Mucosa of gallbladder (tissue), 1 donor: ENCODE measurements around the gene PLPPR3. TPM values are rescaled to one million over a fixed set of nuclear protein-coding genes. Genes with fewer than 3 reads are reported as not detected.

Experiments
- DNase-seq: peaks from one replicate; pipeline ENCODE4 v3.0.0-alpha.2; 2020; ENCODE audit warnings: low spot score
- total RNA-seq: library from RNA; stranded (reverse); gene quantifications from one replicate; pipeline ENCODE4 v1.2.1, GENCODE V29; 2021
- donor health status: DM: no; HTN: no; CAD: no.

PLPPR3 gene, protein sequence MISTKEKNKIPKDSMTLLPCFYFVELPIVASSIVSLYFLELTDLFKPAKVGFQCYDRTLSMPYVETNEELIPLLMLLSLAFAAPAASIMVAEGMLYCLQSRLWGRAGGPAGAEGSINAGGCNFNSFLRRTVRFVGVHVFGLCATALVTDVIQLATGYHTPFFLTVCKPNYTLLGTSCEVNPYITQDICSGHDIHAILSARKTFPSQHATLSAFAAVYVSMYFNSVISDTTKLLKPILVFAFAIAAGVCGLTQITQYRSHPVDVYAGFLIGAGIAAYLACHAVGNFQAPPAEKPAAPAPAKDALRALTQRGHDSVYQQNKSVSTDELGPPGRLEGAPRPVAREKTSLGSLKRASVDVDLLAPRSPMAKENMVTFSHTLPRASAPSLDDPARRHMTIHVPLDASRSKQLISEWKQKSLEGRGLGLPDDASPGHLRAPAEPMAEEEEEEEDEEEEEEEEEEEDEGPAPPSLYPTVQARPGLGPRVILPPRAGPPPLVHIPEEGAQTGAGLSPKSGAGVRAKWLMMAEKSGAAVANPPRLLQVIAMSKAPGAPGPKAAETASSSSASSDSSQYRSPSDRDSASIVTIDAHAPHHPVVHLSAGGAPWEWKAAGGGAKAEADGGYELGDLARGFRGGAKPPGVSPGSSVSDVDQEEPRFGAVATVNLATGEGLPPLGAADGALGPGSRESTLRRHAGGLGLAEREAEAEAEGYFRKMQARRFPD
- total RNA-seq, result 0.20 TPM

DNA sequence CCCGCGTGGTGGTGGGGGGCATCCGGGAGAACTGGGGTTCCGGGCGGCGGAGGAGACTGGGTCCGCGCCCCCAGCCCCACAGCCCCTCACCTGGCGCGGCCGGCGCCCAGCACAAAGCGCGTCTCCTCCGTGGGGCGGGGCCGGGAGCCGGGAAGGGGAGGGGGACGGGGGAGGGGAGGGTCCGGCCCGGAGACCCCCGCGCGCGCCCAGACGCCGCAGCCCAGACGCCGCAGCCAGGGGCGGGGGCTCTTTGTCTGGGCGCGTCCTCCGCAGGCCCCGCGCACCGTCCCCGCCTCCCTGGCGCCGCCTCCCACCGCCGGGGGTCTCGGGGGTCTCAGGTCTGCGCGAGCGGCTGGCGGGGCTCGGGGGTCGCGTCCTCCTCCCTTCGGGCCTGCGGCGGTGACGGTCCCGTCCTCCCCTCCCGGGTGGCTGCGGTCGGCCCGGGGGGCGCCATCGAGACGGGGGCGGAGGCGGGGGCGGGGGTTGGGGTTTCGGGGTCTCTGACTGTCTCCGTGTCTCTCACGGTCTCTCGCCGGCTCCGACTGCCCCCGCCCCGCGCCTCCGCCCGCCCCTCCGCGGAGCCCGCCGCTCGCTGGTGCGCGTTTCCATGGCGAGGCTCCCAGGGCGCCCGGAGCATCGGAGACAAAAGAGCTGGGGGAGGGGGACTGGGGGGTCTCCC is at the start of gene PLPPR3:
Gene PLPPR3, minus strand, starts transcription at position 131 of the 679 bp plus-strand sequence. CDS start 396 bp downstream, outside the sequence.
- DNase-seq, result no peak

DNA sequence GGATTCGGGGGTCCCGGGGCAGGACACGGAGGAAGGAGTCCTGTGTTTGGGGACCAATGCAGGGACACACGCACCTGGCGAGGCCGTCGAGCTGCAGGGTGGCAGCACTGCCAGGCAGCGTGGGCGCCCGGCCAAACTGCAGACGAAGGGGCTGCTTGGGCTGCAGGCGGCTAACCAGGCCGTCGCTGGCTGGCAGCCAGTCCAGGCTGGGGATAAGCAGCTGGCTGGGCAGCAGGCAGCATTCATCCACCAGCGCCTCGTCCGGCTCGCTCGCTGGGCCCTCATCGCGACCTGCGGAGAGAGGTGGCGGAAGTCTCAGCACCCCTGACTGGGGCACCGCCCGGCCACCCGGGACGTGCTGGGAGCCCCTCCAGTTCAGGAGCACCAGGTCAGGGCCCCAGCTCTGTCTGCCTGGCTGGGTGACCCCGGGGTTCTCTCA is 49.2 kb upstream of the PLPPR3 start:
- no peak for DNase-seq

DNA sequence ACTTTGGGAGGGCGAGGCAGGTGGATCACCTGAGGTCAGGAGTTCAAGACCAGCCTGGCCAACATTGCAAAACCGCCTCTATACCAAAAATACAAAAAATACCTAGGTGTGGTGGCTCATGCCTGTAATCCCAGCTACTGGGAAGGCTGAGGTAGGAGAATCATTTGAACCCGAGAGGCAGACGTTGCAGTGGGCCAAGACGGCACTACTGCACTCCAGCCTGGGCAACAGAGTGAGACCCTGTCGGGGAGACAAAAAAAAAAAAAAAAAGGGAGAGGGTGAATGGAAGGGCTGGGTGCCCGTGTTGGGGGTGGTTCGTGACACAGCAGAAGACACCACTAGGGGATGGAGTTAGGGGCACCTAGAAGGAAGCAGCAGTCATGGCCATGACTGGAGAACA is 48.6 kb upstream of the PLPPR3 start:
- no peak for DNase-seq

DNA sequence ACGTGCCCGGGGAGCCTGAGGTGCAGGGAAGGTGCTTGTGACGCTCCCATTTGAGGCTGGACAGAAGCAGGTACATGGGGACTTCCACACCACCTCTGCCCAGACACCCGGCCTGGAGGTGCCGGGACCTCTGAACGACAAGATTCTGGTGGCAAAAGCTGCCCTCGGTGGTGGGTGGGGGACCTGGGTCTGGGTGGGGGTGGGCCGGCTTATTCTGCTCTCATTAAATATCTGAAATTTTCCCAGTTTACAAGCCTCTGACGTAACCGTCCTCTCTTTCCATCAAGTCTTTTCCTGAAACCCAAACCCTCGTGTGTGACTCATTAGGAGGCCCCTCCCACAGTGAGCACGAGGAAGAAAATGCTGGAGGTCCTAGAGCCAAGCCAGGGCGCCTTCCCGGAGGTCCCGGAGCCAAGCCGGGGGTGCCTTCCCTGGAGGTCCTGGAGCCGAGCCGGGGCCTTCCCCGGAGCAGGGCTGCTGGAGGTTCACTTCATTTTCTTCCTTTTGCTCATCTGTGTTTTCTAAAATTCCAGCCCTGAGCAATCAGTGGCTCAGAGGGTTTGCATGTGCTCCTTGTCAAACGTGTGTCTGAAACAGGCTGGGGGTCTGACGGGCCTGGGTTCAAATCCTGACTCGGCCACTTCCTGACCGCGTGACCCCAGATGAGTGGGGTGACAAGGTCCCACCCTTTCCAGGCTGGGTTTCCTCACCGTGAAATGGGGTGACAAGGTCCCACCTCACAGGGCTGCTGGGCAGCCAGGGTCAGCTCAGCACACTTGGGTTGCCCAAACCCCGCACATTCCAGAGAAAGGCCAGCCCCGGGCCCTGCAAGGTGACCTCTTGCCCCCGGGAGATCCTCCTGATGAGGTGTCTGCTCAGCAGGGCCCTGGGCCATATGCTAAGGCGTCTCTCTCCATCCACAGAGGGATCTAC is 47.8 kb upstream of the PLPPR3 start:
- peak; percentile 72 for DNase-seq

DNA sequence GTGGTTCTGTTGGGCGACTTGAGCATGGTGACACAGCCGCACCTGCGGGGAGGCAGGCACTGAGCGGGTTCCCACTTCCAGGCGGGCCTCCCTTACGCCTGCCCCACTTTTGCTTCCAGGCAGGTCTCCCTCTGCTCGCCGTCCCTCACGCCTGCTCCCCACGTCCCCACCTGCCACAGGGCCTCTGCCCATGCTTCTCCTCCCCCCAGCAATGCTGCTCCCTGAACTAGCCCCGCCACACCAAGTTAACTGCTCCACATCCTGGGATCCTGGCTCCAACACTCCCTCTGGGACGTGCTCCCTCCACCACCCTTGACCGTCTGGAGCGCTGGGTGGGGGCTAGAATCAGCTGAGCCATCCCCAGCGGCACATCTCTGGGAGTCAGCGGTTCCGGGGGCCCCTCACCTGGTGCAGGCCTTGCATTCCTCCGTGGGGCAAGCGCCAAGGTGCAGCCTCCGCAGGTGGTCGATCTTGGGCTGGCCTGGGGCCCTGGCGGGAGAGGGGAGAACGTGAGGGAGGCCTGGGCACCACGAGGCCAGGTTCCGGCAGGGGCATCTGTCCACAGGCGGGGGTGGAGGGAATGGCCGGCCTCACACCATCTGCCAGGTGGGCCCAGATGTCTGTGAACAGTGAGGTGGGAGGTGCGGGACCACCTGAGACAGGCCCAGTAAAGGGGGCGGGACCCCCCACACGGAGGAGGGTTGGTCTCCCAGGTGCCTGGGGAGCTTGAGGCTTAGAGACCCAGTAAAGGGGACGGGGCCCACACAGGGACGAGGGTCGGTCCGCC is 46.9 kb upstream of the PLPPR3 start:
- DNase-seq, result no peak

DNA sequence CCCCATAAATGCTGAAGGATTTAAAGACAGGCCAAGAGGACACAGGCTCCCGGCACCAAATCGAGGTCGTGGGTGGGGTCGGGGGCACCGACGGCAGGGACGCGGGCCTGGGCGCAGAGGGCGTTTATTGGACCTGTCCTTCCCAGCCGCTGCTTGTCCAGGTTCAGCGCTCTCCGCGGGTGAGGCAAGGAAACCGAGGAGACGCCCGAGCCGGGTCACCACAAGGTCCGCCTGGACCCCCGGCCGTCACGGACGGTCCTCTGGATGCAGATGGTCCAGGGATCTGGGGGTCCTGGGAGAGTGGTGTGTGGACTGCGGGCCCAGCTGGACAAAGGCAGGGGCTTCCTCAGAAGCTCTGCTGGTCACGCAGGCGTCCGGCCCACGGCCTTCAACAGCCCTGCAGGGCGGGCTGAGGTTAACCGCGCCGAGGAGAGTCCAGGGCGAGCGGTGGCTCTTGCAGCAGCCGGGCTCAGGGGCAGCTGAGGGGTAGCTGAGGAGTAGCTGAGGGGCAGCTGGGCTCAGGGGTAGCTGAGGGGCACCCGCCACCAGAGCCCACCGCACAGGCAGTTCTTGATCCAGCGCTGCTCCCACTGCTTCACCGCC is 46.2 kb upstream of the PLPPR3 start:
- no peak for DNase-seq

DNA sequence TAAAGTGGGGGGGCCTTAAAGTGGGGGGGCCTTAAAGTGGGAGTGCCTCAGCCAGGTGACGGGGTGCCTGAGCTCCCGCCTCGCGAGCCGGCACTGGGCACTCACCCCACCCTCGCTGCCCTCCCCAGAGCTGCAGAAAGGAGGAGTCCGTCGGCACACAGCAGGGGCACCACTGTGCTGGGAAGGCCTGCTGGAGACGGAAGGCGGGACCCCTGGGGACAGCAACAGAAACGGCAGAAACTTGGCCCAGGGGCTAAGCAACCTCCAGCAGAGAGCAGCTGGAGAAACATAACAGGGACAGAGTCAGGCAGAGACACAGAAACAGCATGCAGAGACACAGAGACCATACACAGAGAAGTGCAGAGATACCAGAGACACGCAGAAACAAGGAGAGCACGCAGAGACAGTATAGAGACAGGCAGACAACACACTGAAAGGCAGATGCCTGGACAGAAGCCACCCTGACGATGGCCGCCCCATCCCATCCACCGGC is 45.6 kb upstream of the PLPPR3 start:
- DNase-seq, result no peak

DNA sequence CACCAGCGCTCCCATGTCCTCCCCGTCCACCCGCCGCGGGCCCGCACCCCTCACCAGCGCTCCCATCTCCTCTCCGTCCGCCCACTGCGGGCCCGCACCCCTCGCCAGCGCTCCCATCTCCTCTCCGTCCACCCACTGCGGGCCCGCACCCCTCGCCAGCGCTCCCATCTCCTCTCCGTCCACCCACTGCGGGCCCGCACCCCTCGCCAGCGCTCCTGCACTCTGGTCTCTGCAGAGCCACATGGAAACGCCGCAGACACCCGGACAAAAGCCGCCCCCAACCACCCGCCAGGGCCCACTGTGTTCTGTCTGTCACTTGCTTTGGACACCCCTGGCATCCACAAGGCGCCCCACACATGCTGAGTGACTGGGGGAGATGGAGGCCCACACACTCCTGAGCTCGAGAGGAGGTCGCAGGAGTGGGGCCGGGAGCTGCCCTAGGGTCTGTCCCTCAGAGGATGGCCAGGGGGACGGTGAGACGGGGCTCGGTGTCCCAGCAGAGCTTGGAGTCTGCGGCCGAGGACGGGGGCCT is 45.1 kb upstream of the PLPPR3 start:
- no peak for DNase-seq

DNA sequence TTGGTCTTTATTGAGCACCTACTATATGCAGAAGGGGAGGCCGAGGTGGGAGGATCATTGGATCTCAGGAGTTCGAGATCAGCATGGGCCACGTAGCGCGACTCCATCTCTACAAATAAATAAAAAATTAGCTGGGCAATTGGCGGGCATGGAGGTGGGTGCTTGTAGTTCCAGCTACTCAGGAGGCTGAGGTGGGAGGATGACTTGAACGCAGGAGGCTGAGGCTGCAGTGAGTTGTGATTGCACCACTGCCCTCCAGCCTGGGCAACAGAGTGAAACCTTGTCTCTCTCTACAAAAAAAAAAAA is 41.5 kb upstream of the PLPPR3 start:
- DNase-seq, result no peak

DNA sequence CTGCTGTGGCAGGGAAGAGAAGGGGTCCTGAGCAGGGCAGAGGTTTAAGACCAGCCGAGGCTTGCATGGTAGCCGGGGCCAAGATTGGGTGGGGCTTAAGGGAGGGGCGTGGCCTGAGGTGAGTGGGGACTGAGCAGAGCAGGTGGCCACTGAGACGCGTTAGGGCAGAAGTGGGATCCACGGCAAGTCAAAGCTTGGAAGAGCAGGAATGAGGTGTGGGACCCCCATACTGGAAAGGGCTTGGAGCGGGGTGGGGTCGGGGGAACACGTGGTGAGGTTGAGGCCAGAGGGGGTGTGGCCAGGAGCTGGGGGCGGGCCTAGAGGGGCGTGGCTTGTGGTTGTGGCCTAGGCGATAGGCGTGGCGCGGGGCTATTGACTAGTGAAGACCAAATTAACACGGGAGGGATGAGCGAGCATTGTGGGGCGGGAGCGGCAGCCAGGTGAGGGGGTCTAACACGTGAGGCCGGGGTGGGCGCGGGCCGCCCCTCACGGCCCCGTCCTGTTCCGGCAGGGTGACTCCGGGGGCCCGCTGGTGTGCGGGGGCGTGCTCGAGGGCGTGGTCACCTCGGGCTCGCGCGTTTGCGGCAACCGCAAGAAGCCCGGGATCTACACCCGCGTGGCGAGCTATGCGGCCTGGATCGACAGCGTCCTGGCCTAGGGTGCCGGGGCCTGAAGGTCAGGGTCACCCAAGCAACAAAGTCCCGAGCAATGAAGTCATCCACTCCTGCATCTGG is 41.0 kb upstream of the PLPPR3 start:
- peak; percentile 56 for DNase-seq

DNA sequence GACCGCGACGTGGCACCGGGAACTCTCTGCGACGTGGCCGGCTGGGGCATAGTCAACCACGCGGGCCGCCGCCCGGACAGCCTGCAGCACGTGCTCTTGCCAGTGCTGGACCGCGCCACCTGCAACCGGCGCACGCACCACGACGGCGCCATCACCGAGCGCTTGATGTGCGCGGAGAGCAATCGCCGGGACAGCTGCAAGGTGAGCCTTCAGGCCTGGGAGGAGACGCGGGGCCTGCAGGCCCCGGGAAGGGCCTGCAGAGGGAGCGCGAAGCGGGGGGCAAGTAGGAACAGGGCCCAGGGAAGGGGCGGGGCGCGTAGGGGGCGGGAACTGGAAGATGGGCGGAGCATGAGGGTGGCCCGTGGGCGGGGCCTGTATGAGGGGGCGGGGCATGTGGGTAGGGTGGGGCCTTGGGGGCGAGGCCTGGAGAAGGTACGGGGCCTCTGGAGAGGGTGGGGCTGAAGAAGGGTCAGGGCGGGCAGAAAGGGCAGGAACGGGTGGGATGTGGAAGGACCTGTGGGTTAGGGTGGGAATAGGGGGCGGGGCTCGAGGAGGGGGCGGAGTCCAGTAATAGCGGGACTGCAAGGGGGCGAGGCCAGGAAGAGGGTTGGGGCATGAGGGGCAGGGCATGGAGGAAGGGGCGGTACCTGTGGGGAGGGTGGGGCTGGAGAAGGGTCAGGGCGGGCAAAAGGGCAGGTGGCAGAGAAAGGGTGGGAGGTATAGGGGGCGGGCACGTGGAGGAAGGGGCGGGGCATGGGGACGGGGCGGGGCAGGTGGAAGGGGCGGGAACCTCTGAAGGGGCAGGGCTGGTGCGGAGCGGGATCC is 40.2 kb upstream of the PLPPR3 start:
- no peak for DNase-seq

DNA sequence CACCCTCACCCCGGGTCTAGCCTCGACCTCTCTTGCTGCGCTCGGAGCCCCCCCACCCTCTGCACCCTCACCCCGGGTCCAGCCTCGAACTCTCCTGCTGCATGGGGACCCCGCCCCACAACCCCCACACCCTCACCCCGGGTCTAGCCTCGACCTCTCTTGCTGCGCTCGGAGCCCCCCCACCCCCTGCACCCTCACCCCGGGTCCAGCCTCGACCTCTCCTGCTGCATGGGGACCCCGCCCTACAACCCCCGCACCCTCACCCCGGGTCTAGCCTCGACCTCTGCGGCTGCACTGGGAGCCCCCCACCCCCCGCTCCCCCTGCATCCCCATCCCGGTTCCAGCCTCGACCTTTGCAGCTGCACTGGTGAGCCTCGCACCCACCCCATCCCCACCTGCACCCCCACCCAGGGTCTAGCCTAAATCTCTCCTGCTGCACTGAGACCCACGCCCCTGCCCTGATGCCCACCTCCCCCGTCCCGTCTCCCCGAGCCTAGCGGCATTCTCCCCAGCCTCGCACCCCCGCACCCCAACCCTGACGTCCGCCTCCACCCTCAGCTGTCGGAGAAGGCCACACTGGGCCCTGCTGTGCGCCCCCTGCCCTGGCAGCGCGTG is 39.5 kb upstream of the PLPPR3 start:
- DNase-seq, result no peak

DNA sequence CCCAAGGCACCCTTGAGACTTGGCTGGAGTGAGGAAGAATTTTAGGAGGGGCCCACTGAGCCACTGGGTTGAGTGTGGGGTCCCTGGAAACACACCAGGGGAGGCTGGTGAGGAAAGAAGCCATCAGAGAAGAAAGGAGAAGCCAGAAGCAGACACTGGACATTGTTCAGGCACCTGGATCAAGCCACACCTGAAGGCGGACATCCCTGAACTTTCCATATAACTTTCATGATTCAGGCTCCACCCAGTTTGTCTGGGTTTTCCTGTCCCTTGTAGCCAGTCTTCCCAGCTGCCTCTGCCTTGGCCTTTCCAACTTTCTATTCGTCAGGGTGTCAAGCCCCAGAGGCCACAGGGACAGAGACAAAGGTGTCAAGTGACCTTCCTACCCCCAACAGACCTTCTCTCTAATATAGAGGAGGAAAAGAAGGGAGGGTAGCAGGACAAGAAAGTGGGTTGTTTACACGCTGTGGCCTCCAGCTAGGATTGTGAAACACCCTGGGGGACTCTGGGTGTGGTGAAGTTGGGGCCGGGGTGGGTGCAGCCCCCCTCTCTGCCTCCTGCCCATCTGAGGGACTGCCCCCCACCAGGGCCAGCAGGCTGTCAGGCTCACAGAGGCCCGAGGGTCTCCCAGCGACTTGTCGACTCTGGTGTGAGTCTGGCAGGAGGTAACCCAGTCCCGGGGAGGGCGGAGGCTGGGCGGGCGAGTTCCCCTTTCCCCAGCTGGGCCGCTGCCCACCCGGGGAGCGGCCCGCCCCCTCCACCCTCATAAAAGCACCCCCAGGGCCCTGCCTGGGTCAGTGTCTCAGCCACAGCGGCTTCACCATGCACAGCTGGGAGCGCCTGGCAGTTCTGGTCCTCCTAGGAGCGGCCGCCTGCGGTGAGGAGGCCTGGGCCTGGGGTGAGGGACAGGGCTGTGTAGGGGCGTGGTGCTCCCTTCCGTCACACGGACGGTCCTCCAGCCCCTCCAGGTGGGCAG is 37.4 kb upstream of the PLPPR3 start, which contains the start of gene CFD:
Gene CFD, plus strand, starts transcription at position 797 of the 976 bp plus-strand sequence. Its CDS starts 26 bp downstream, at position 823.
- DNase-seq, result no peak

DNA sequence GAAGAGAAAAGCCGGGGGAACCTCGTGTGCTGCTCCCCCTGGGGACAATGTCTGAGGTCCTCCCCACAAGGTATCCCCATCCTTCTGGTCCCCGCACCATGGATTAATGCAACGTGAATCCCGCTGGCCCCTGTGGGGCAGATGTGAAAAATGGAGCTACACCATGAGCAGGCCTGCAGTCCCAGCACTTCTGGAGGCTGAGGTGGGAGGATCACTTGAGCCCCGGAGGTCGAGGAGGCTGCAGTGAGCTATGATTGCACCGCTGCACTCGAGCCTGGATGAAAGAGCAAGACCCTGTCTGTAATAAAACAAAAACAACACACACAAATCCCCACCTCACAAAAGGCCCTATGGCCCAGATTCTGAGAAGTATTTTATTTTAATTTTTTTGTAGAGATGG is 36.5 kb upstream of the PLPPR3 start:
- DNase-seq, result no peak

DNA sequence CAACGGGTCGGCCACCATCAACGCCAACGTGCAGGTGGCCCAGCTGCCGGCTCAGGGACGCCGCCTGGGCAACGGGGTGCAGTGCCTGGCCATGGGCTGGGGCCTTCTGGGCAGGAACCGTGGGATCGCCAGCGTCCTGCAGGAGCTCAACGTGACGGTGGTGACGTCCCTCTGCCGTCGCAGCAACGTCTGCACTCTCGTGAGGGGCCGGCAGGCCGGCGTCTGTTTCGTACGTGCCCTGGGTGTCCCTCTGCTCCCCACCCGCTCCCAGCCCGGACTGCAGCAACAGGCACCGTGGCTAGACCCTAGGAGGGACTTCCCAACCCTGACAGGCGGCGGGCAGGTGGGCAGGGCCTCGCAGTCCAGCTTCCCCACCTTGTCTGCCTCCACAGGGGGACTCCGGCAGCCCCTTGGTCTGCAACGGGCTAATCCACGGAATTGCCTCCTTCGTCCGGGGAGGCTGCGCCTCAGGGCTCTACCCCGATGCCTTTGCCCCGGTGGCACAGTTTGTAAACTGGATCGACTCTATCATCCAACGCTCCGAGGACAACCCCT is 33.9 kb upstream of the PLPPR3 start:
- DNase-seq, result no peak

DNA sequence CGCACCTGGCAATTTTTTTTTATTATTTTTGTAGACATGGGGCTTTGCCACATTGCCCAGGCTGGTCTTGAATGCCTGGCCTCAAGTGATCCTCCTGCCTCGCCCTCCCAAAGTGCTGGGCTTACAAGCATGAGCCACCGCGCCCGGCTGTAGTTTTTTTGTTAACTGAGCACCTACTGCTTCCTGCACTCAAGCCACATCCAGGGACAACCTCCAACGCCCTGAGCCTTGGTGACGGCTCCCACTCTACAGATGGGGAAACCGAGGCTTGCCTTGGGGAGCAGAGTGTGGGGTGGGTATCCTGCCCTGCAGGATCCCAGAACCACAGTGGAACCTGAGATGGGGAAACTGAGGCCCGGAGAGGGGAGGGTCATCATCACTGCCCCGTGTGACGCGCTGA is 33.4 kb upstream of the PLPPR3 start:
- no peak for DNase-seq
